OCI-LY3 (cell line): ENCODE data around the gene FMNL2.

ENCODE experiments used
- H2AFZ ChIP-seq: fragments of 200-600, 300-600 bp; shearing (Covaris generic); 2 replicates; pipeline ENCODE4 v1.6.0; 2014; ENCODE audit warnings: antibody characterized with exemption, low read depth, low read length
- H3K27ac ChIP-seq: fragments of 200-600, 300-600 bp; sonication (generic); 2 replicates; pipeline ENCODE4 v1.5.1; 2014; ENCODE audit warnings: mild to moderate bottlenecking, low read length, moderate library complexity, mixed read lengths
- H3K27me3 ChIP-seq: fragments of 200-600, 300-600 bp; sonication (generic); 2 replicates; pipeline ENCODE4 v1.6.1; 2014; ENCODE audit warnings: low read depth, low read length, mixed read lengths
- H3K36me3 ChIP-seq: fragments of 200-600, 300-600 bp; sonication (generic); replicated peaks from 2 replicates; pipeline ENCODE3; 2014; ENCODE audit warnings: low read depth, low read length, mixed read lengths
- H3K4me1 ChIP-seq: fragments of 300-600, 200-600 bp; sonication (generic); 2 replicates; pipeline ENCODE4 v1.6.1; 2014; ENCODE audit warnings: low read length, mixed read lengths
- H3K4me2 ChIP-seq: fragments of 200-600, 300-600 bp; sonication (generic); 2 replicates; pipeline ENCODE4 v1.6.1; 2014; ENCODE audit warnings: low read length, mixed read lengths
- H3K4me3 ChIP-seq: fragments of 300-600, 200-600 bp; sonication (generic); 2 replicates; pipeline ENCODE4 v1.5.1; 2014; ENCODE audit warnings: antibody characterized with exemption, mild to moderate bottlenecking, low read length, moderate library complexity
- H3K79me2 ChIP-seq: fragments of 300-600, 200-600 bp; shearing (Covaris generic); 2 replicates; pipeline ENCODE4 v1.6.1; 2014; ENCODE audit warnings: mild to moderate bottlenecking, low read length, mixed read lengths
- H3K9ac ChIP-seq: fragments of 300-600, 200-600 bp; shearing (Covaris generic); 2 replicates; pipeline ENCODE4 v1.6.0; 2014; ENCODE audit warnings: mild to moderate bottlenecking, low read length, moderate library complexity
- H3K9me3 ChIP-seq: fragments of 200-600, 300-600 bp; shearing (Covaris generic); 2 replicates; pipeline ENCODE4 v1.6.1; 2014; ENCODE audit warnings: low read length, mixed read lengths; ENCODE audit not compliant: insufficient read depth
- H4K20me1 ChIP-seq: fragments of 200-600, 300-600 bp; sonication (generic); 2 replicates; pipeline ENCODE4 v1.6.1; 2016; ENCODE audit warnings: low read length, mixed read lengths; ENCODE audit not compliant: insufficient read depth
- CTCF ChIP-seq: fragments of 200-600, 300-600 bp; sonication (generic); IDR thresholded peaks from 2 replicates; pipeline ENCODE4 v1.5.1; 2014; ENCODE audit warnings: antibody characterized with exemption, low read length, low read depth
- EZH2phosphoT487 ChIP-seq: fragments of 200-600 bp; shearing (Covaris generic); IDR thresholded peaks from 2 replicates; pipeline ENCODE4 v1.6.1; 2018; ENCODE audit warnings: antibody characterized with exemption, mixed run types, low read depth

The FMNL2 gene

GRCh38 chr2:152409386-152410164 lies 74.6 kb downstream of the FMNL2 start:
- Histone ChIP-seq H4K20me1 (no peaks in the 10 kb centered on the region), H3K9ac (no peak overlapping the region), H3K79me2 (no peaks in the 10 kb centered on the region)

GRCh38 chr2:152410165-152410597 lies 75.2 kb downstream of the FMNL2 start:
- no peak overlapping the region for H3K4me3 ChIP-seq
- no peaks in the 10 kb centered on the region for H3K9me3 ChIP-seq
- H3K79me2 ChIP-seq, result no peaks in the 10 kb centered on the region
- H3K27ac ChIP-seq, result no peak overlapping the region
- no peak overlapping the region for H3K9ac ChIP-seq
- no peaks in the 10 kb centered on the region for H3K27me3 ChIP-seq
- peaks cover 45% of the 10 kb centered on the region for H3K4me1 ChIP-seq
- TF ChIP-seq EZH2phosphoT487 (no peak), CTCF (no peak)
- no peaks in the 10 kb centered on the region for H4K20me1 ChIP-seq
- no peak overlapping the region for H2AFZ ChIP-seq
- H3K36me3 ChIP-seq, result no peaks in the 10 kb centered on the region
- H3K4me2 ChIP-seq, result no peak overlapping the region

More at GRCh38 chr2:152409386-152410164, 74.6 kb downstream of the FMNL2 start:
- Histone ChIP-seq H3K4me1 (peaks cover 46% of the 10 kb centered on the region), H2AFZ (no peak overlapping the region), H3K27ac (no peak overlapping the region), H3K4me3 (no peak overlapping the region), H3K27me3 (no peaks in the 10 kb centered on the region), H3K4me2 (no peak overlapping the region), H3K36me3 (no peaks in the 10 kb centered on the region), H3K9me3 (no peaks in the 10 kb centered on the region)
- TF ChIP-seq CTCF (no peak), EZH2phosphoT487 (no peak)

- H3K4me1 ChIP-seq, result peaks cover 36% of the 10 kb centered on the region
Observed at GRCh38 chr2:152411154-152411553, 76.2 kb downstream of the FMNL2 start.

More at GRCh38 chr2:152411154-152411553, 76.2 kb downstream of the FMNL2 start:
- no peak overlapping the region for H3K27ac ChIP-seq
- no peak overlapping the region for H3K4me2 ChIP-seq
- no peak overlapping the region for H2AFZ ChIP-seq
- TF ChIP-seq CTCF (no peak), EZH2phosphoT487 (no peak)
- H3K36me3 ChIP-seq, result no peaks in the 10 kb centered on the region
- H3K79me2 ChIP-seq, result no peaks in the 10 kb centered on the region
- no peak overlapping the region for H3K4me3 ChIP-seq
- H4K20me1 ChIP-seq, result no peaks in the 10 kb centered on the region
- H3K9ac ChIP-seq, result no peak overlapping the region
- no peaks in the 10 kb centered on the region for H3K9me3 ChIP-seq
- H3K27me3 ChIP-seq, result no peaks in the 10 kb centered on the region
